Neural progenitor cell (in vitro differentiated cells): ENCODE results near the gene RUSF1.
A peak's percentile ranks its signal among the peaks of the same experiment; 100 is the strongest.

Experiments
- CTCF ChIP-seq: fragments of 200-600 bp; sonication (generic); IDR thresholded peaks from 2 replicates; pipeline ENCODE4 v1.5.1; 2017; ENCODE audit warnings: antibody characterized with exemption, mild to moderate bottlenecking
- EZH2 ChIP-seq: fragments of 200-600 bp; sonication (generic); IDR thresholded peaks from 2 replicates; pipeline ENCODE4 v1.6.1; 2017; ENCODE audit warnings: antibody characterized with exemption, mild to moderate bottlenecking, moderate library complexity

- TF ChIP-seq CTCF = no peak
- peak; percentile 57 for TF ChIP-seq EZH2
Observed at GRCh38 chr16:31475946-31476302, 32.3 kb downstream of the RUSF1 start.
